Cerebellar nuclear complex (tissue), 1 donor: ENCODE measurements around the gene KCNQ1OT1.

Source experiments
- DNase-seq, 2 experiments: peaks; one replicate each; lab custom pipeline; 2025; lab: John Stamatoyannopoulos, UW

KCNQ1OT1 gene

DNA sequence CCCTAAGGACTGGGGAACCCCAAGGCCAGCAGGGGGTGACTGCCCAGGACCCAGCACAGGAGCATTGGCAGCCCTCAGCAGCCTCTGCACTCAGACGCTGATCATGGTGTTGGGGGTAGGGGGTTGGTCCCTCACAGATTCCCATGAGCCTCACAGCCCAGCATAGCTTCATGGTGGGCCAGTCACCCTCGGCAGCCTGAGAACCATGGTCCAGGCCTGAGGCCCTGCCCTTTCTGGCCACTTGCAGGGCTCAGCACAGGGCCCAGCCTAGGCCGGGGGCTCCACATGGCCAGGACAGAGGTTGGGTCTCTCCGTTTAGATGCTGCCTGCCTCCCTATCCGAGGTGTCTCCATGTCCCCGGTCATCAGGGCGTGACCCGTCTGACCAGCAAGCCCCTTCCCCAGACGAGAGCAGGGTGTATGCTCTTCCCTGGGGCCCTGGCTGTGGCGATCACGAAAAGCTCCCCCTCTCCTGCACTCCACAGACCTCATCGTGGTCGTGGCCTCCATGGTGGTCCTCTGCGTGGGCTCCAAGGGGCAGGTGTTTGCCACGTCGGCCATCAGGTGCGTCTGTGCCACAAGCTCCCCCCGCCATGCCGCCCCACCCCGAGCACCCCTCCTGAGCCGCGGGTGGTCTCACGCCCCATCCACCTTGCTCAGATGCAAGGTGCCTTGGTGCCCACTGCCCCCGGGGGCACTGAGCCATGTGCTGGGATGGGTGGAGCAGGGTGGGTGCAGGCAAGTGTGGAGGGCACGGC is 128.8 kb downstream of the KCNQ1OT1 start:
- no peak for DNase-seq

DNA sequence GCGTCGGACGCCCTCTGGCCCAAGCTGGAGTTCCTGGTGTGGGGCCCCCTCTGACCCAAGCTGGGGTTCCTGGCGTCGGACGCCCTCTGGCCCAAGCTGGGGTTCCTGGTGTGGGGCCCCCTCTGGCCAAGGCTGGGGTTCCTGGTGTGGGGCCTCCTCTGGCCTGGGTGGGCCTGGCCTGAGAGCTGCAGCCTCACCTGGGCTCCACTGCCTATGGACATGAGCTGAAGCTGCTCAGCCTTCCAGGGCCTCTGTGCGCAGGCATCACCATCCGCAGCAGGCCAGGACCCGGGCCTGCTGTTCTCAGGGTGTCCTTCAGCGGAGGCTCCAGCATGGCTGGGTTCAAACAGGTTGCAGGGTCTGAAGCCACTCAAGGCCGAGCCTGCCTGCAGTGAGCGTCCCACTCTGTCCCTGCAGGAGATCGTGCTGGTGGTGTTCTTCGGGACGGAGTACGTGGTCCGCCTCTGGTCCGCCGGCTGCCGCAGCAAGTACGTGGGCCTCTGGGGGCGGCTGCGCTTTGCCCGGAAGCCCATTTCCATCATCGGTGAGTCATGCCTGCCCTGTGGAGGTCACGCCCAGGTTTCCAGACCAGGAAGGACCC is 129.5 kb downstream of the KCNQ1OT1 start:
- DNase-seq, result no peak

DNA sequence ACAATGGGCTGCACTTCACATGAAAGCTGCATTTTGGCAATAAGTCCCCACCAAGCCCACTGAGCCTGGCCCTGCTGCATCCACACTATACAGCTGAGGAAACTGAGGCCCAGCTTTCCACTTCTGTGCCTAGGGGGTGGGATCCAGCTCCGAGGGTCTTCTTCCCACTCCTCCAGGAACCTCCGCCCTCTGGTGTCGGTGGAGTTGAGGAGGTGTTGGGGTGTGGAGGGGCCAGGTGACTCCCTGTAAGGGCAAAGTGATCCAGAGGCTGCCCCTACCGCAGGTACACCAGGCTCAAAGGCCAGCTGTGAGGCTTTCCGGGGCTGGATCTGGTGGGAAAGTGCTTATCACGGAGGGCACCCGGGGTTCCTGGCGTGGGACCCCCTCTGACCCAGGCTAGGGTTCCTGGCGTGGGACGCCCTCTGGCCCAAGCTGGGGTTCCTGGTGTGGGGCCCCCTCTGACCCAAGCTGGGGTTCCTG is 130.0 kb downstream of the KCNQ1OT1 start:
- no peak for DNase-seq

DNA sequence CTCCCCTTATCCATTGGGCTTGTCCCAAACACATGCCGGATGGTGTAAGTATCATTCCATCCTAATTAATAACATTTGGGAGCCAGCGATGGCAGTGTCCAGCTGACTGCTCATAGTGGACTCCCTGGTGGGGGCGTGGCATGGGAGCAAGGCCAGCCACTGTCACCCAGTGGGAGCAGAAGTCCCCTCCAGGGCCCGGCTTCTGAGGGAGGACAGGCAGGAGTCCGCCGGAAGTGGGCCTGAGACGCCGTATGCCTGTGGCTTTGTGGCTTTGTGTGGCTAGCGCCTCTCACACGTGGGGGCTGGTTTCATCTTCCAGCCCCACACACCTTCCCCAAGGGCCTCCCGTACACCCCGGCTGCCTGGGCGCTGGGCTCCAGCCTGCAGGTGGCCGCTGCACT is 130.5 kb downstream of the KCNQ1OT1 start:
- DNase-seq, result no peak

DNA sequence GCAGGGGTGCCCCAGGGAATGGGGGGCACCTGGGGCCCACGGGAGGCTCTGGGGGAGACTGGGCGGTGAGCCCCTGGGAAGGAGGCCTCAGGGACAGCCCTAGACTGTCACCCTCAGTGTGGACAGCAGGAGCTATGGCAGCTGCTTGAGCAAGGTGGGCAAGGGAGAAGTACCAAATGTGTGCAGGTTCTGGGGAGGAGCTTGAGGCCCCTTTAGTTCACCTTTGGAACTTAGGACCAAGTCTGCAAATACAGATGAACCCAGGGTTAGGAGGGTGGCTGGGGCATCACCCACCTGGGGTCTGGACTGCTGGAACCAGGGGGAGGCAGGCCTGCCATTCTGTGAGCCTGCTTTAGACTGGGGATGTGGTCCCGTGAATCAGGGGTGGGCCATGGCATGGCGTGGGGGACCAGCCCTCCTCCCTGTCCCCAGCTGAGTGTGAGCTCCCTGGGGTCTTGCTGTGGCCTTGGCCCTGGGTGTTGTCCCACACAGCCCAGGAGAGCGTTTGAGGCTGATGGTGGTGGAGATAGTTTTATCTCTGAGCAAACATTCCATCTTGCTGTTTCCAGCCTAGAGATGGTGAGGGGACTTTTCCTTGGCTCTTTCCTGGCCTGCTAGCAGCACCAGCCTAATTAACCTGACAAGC is 132.6 kb downstream of the KCNQ1OT1 start:
- no peak for DNase-seq

DNA sequence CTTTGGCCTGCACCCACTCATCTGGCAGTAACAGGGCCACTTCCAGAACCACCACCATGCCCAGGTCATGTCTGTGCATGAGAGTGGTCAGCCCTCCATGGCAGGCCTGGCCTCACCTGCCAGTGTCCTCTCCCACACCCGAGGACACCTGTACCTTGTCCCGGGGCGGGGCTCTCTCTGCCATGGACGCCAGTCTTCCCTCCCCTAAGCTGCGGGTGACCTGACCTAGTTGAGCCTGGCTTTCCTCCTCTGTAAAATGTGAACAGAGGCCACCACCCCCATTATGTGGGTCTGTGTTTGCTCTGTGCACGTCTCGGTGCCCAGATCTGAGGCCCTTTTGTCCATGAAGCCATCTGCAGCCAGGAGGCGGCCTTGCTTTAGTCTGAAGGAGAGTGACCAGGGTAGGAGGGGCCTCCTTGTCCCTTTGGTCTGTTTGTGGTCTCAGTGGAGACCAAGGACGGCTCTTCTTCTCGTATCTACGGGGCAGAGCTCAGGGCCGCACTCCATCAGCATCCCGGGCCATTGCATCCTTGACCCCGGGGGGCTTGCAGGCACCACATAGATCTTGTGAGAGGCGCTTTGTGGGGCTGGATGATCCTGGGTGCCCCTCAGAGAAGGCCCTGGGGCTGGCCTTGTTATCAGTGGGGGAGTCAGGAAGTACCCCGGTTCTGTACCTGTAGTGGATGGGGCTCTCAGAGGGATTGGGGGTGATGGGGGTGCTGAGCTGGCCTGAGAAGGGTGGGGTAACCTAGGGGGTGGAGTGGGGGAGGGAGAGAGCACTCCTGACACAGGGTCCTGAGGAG is 133.4 kb downstream of the KCNQ1OT1 start:
- no peak for DNase-seq

DNA sequence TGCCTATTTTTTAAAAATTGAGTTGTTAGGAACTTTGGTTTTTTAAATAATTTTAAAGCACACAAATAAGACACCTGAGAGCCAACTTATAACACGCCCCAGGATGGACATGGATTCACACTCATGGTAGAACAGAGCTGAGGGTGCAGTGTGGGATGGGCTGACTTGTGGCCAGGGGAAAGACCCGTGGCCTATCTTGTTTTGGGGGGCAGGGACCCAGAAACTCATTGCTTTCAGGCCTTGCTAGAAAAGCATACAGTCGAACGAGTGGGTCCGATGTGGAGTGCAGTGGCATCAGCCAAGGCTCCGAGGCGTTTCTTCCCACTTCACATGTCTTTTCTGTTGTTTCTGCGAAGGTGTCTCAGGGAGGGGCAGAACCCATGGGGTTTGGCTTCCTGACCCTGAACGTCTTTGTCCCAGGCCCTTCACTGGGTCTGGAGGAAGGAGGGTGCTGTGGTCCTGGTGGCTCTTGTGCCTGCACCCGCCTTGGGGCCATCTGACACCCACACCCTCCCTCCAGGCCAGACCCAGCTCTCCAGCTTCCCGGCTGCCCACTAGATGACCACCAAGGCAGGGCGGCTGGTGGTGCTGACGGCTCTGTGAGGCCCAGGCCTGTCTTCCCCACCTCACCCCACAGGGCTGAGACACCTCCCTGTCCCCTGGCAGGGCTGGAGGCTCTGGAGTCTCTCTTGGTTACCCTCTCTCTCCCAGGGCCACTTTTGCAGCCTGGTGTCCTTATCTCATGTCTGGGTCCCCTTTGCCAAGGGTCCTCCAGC is 134.2 kb downstream of the KCNQ1OT1 start:
- DNase-seq, result no peak

DNA sequence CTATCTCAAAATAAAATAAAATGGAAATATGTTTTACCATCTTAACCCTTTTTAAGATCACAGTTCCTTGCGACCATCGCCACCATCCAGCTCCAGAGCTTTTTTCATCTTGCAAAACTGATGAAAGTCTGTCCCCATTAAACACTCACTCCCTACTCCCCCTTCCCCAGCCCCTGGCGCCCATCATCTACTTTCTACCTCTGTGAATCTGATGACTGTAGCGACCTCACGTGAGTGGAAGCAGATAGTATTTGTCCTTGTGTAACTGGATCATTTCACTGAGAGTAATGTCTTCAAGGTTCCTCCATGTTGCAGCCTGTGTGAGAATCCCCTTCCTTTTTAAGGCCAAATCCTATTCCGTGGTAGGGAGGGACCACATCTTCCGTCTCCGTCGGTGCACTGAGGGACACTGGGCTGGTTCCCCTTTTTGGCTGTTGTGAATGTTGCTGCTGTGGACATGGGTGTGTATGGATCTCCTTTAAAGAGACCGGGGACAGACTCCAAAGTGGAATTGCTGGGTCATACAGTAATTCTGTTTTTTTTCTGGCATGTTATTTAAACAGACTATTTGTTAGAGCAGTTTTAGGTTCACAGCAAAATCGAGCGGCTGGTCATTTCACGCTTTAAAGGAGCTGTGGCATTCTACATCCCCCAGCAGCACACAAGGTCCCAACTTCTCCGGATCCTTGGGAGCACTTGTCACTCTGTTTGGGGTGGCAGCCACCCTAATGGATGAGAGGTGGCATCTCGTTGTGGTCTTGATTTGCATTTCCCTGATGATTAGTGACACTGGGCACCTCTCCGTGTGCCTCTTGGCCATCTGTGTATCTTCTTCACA is 135.0 kb downstream of the KCNQ1OT1 start:
- DNase-seq, result no peak

DNA sequence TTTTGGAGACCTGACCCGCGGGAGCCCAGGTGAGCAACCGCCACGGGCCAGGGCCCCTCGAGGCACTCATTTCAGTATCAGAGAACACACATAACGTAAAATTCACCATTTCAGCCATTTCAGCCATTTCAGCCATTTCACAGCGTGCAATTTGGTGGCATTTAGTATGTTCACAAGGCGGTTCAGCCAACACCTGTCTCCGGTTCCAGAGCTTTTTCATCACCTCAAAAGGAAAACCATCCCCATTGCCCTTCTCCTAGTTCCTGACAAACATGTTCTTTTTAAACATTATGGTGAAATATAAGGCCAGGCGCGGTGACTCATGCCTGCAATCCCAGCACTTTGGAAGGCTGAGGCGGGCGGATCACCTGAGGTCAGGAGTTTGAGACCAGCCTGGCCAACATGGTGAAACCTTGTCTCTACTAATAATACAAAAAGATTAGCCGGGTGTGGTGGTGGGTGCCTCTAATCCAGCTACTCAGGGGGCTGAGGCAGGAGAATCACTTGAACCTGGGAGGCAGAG is 135.7 kb downstream of the KCNQ1OT1 start:
- DNase-seq, result no peak

DNA sequence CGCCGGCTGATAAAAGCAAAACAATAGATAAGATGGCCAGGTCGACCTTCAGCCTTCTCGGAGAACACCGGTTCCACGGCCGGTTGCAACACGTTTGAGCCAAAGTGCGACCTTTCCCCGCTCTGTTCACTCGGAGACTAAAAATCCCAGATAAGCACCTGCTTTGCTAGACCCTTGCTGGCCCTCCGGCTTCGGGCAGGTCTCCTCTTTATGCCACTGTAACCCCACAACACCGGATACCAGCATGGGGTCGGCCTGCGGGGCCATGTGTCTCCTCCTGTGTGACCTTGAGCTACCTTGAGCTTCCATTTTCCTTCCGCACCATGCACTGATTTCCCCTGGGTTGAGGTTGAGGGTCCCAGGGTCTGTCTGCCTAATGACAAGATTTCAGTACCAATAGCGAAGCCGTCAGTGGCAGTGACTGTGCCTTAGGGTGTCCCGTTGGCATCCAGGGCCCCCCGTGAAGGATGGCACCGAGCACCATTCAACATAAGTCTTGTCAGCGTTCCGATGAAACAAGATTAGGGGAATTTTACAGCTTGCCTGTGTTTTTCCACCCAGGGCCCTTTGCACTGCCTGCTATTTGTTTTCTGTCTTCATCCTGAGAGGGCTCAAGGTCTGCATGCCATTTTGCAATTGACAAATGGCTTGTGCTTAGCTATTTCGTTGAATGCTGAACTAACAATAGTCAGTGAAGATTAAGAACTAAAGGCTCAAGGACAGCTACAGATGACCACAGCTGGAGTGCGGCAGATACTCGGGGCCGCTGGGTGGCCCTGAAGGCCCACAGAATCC is 136.4 kb downstream of the KCNQ1OT1 start:
- no peak for DNase-seq

DNA sequence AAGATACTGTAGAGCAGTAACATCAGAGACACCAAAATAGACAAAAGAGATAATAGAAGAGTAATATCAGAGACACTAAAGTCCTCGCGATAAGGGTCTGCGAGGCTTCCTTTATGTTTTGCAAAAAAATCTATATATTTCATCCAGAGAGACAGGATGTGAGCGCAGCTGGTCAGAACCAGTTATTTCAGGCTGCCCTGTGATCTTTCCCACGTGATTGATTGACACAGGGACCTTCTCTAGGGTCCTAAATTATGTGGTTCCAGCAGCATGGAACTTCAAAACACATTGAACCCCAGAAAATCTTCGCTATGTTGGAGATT is 136.9 kb downstream of the KCNQ1OT1 start:
- no peak for DNase-seq

DNA sequence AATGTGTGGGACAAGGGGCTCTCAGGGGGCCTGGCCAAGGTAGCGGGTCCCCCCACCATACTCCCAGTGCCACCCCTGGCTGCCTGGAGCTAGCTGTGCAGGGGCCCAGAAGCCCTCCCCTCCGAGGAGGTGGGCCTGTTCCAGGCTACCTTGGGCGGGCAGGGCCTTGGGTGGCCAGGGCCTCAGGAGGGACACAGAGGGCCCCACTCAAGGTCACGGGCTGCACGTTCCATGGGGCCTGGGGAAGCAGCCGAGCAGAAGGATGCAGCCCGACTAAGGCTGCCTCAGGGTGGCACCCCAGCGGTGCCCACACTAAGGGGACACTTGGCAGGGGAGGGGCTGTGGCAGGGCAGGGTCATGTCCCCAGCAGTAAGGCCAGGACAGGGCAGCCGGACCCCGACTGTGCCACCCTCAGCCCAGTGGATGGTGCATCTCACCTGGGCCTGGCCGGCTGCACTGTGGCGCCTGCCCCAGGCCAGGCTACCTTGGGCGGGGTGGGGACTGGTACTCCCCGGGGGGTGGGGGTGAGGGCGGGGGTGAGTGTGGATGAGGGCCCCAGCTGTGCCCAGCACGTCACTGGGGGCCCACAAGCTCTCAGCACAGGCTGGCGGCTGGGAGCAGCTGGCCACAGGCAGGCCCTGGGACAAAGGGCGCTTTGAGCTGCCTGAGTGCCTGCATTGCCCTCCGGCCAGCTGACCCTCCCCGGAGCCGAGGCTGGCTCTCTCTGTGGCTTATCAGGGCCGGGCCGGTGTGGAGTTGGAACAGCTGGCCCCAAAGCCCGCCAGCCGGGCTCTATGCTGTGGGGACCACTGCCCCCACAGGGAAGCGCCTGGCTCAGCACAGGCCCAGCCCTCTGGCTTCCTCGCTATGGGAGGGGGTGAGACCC is 137.9 kb downstream of the KCNQ1OT1 start:
- DNase-seq, result no peak

DNA sequence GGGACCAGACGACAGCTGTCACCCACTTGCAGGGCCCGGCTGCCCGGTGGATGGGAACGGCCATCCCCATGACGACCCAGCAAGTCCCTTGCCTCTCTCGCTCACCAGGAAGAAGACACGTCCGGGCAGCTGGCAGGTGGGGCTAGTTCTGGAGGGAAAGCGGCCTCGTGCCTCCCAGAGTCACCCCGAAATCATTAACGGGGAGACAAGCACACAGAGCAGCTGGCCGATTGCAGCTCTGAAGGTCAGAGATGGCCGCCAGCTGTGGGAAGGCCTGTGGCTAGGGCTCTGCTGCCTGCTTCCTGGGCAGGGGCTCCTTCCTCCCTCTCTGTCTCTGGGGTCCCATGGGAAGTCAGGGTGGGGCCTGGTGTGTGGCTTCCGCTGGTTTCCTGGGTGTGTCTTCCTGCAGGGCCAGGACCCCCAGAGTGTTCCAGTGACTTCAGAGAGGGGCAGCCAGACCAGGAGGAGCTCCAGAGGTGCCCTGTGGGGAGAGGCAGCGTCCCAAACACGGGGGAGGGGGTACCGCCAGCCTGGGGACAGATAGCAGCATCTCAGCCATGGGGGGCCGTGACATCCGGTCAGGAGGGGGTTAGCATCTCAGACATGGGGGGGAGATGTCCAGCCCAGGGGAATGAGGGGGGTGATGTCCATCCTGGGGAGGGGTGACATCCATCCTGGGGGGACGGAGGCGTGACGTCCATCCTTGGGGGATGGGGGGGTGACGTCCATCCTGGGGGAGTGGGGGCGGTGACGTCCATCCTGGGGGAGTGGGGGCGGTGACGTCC is 140.1 kb downstream of the KCNQ1OT1 start:
- DNase-seq, result no peak

DNA sequence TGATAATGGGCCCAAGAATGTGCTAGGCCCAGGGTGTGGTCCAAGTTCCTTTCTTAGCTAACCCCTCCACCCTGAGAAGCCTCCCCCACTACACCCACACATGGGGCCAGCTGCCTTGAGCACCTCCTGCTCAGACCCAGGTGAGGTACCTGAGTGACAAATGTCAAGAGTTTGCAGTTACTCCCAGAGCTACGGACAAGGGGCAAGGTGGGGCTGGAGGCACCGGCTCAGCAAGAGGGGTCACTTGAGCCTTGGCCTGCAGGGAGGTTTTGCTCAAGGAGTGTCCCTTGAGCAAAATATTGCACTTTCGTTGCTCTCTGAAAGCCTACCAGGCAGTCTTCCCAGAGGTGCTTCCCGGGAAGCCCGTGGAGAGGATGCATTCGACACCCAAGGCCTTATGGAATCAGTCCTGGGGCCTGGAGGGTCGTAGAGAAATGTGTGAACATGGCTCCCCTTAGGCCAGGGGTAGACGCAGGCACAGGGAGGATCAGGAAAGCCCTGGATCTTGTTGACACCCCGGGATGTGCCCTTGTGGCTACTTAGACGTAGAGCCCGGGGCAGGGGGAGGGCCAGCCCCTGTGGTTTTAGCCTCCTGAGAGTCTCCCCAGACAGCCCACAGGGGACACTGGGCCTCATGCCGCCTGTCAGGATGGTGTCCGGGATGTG is 140.8 kb downstream of the KCNQ1OT1 start:
- DNase-seq, result no peak

DNA sequence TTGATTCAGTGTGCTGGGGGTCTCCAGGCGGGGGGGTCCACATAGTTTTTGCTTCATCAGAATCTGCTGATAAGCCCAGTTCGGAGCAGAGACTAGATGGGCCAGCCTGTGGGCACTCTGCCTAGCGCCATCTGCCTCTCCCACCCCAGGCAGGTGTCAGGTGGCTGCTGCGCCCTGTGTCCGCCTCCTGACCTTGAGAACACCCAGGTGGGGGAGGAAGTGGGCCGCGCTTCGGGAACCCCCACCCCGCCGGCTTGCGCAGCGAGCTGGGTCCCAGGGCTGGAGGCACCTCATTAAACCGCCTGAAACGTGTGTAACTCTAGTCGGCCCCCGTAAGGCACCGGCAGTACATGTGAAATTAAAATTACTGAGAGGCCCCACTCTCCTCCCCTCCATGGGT is 141.4 kb downstream of the KCNQ1OT1 start:
- no peak for DNase-seq
